PC-3 (cell line): Measurements from ENCODE around the gene CLDN19.

Experiments
- CTCF ChIP-seq: fragments of 300-600 bp; sonication (generic); conservative IDR thresholded peaks from 2 replicates; pipeline ENCODE4 v1.5.1; 2017; ENCODE audit warnings: antibody characterized with exemption, low read depth, mild to moderate bottlenecking, low read length
- EZH2 ChIP-seq: fragments of 300-600 bp; sonication (generic); IDR thresholded peaks from one replicate; pipeline ENCODE4 v1.6.1; 2017; ENCODE audit warnings: antibody characterized with exemption, mild to moderate bottlenecking, low read length; ENCODE audit not compliant: unreplicated experiment
- EZH2phosphoT487 ChIP-seq: fragments of 300-600 bp; sonication (generic); IDR thresholded peaks from 2 replicates; pipeline ENCODE4 v1.6.1; 2018; ENCODE audit warnings: mild to moderate bottlenecking, antibody characterized with exemption, low read length, borderline replicate concordance

GRCh38 chr1:42741706-42742105 lies 1.7 kb upstream of the CLDN19 start:
- TF ChIP-seq CTCF = no peak
- TF ChIP-seq EZH2phosphoT487 = no peak
- no peak for TF ChIP-seq EZH2
